GM18505 (cell line): Measurements from ENCODE around the gene TGFB1.
A peak's percentile ranks its signal among the peaks of the same experiment; 100 is the strongest.
"Not testable (repeated sequence)": the region's sequence is repeated elsewhere in the genome, so short reads cannot be mapped to it uniquely, and the experiment has no call there.

Experiments used
- ATAC-seq: cut with Tn5 transposase; IDR thresholded peaks from one replicate; pipeline ENCODE4 v1.9.1; 2021; ENCODE audit not compliant: unreplicated experiment
- POLR2A ChIP-seq: IDR thresholded peaks from 4 replicates; pipeline ENCODE4 v1.6.1; 2011; ENCODE audit warnings: borderline replicate concordance; ENCODE audit not compliant: insufficient read depth, insufficient read length; ENCODE audit errors: extremely low read depth

The TGFB1 gene

GRCh38 chr19:41353466-41354342, at the start of gene TGFB1:
TGFB1 (minus strand) TSS chr19:41353922; CDS start chr19:41353044, 878 bp downstream.
- peak; percentile 90 for TF ChIP-seq POLR2A
- ATAC-seq = peak; percentile 42

- ATAC-seq = no peak
- TF ChIP-seq POLR2A = no peak
Measured at GRCh38 chr19:41402010-41402409, 48.3 kb upstream of the TGFB1 start.

- no peak for ATAC-seq
- no peak for TF ChIP-seq POLR2A
Measured at GRCh38 chr19:41401483-41401882, 47.8 kb upstream of the TGFB1 start.

DNA sequence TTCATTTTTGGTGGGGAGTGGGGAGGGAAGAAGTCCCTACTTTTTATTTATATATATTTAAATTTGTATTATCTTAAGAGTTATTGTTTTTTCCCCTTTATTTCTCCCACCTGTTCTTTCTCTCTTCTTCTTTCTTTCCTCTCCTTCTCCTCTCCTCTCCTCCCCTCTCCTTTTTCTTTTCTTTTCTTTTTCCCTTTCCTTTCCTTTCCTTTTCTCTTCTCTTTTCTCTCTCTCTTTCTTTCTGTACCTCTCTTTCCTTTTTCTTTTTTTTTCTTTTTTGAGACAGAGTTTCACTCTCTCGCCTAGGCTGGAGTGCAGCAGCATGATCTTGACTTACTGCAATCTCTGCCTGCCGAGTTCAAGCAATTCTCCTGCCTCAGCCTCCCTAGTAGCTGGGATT, 45.8 kb upstream of the TGFB1 start:
- TF ChIP-seq POLR2A = no peak
- no peak for ATAC-seq

- no peak for ATAC-seq
- TF ChIP-seq POLR2A = no peak
Measured at GRCh38 chr19:41399091-41399490, 45.4 kb upstream of the TGFB1 start.

GRCh38 chr19:41398598-41398997, 44.9 kb upstream of the TGFB1 start:
- no peak for ATAC-seq
- no peak for TF ChIP-seq POLR2A

DNA sequence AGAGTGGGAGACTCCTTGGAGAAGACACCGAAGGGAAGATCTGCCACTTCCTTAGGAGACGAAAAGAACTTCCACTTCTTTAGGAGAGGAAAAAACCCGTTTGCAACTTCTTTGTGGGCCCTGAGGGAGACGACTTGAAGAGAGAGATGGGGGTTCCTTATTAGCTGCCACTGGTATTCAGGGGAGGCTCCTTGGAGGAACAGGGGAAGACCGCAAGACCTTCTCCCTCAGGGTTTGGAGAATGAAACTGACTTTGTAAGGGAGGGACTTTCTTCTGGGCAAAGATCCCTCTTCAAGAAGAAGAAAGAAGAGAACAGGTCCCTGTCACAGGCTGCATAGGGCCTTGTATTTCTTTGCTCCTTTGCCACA, 44.3 kb upstream of the TGFB1 start:
- TF ChIP-seq POLR2A = no peak
- ATAC-seq = no peak

DNA sequence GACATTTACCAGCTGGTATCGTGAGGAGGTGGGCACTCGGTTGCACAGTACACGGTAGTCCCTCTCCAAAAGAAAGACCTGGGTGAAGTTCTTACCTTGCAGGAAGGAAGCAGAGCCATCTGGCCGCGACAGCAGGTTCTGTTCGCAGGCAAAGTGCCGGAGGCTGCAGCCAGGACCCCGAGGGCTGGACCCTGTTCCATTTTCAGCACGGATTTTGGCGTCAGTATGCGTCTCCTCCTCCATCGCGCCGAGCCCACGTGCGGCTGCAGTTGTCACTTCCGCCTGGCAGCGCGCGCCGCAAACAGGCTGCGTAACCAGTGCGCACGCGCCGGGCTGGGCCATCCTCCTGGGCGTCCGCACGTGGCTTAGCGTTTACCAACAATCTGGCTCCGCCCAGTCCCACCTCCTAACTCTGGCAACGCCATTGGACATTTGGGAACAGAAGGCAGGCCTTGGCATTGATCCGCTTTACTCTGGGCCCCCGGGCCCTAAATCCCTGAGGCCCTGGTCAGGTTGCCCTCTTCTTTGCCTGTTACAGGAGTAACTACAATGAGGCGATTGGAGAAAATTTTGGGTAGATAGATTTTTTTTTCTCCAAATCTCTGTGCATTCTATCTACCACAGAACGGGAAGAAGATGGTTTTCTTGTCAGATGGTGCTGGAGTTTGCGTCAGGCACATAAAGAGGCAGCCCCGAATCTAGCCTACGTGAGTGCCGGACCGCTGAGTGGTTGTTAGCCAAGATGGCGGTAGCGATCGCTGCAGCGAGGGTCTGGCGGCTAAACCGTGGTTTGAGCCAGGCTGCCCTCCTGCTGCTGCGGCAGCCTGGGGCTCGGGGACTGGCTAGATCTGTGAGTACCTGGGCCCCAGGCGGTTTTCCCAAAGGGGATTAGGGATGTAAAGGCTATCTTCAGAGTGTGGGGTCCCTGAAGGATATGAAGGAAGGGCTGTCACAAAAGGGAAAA, 43.6 kb upstream of the TGFB1 start, which contains the start of the genes BCKDHA and EXOSC5:
Gene BCKDHA (plus strand): TSS at position 733 of the 964 bp plus-strand sequence. CDS start 10 bp downstream, at position 743.
Gene EXOSC5 (minus strand): TSS at position 274 of the 964 bp plus-strand sequence. CDS start 31 bp downstream, at position 243.
- TF ChIP-seq POLR2A = peak; percentile 65
- ATAC-seq = peak; percentile 77

DNA sequence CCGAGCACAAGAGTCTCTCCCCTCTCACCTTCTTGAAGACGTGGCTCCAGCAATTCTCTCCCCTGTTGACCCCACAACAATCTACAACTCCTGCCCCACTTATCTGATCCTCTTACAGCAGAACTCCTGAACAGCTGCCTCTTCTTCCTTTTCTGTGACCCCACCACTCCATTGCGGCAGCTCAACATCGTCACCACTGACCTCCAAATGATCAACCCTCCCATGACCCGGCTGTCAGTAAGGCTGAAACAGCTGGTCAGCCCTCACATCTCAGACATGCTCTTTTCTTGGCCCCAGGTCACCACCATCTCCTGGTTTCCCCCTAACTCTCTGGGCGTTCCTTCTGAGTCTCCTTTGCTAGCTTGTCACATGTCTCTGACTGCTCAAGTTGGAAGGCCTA, 41.6 kb upstream of the TGFB1 start:
- no peak for TF ChIP-seq POLR2A
- no peak for ATAC-seq

GRCh38 chr19:41392775-41393174, 39.1 kb upstream of the TGFB1 start:
- no peak for ATAC-seq
- TF ChIP-seq POLR2A = no peak

GRCh38 chr19:41391618-41392017, 37.9 kb upstream of the TGFB1 start:
- ATAC-seq = no peak
- TF ChIP-seq POLR2A = no peak

- no peak for ATAC-seq
- no peak for TF ChIP-seq POLR2A
Measured at GRCh38 chr19:41386442-41386841, 32.7 kb upstream of the TGFB1 start.

- TF ChIP-seq POLR2A = no peak
- no peak for ATAC-seq
Measured at GRCh38 chr19:41384351-41384750, 30.6 kb upstream of the TGFB1 start.

DNA sequence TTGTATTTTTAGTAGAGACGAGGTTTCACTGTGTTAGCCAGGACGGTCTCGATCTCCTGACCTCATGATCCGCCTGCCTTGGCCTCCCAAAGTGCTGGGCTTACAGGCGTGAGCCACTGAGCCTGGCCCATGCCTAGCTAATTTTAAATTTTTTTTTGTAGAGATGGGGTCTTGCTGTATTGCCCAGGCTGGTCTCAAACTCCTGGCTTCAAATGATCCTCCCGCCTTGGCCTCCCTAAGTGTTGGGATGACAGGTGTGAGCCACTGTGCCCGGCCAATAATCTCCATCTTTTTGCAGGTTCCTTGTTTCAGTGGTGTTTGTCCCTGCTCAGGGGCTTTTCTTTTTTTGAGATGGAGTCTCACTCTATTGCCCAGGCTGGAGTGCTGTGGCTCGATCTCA, 27.8 kb upstream of the TGFB1 start:
- not testable (repeated sequence) for ATAC-seq
